ENCODE measurements around the gene ARHGAP32.

DNA sequence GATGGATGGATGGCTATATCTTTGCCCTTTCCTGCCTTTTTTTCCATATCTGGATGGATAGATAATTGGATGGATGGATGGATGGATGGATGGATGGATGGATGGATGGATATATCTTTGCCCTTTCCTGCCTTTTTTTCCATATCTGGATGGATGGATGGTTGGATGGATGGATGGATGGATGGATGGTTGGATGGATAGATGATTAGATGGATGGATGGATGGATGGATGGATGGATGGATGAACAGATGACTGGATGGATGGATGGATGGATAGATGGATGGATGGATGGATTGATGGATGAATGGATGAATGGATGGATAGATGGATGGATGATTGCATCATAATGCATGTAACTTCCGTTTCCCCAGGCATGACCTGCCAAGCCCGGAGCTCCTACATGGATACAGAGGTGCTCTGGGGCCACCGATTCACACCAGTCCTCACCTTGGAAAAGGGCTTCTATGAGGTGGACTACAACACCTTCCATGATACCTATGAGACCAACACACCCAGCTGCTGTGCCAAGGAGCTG lies 276.0 kb downstream of the ARHGAP32 start:
- TF ChIP-seq, protein P1, sequence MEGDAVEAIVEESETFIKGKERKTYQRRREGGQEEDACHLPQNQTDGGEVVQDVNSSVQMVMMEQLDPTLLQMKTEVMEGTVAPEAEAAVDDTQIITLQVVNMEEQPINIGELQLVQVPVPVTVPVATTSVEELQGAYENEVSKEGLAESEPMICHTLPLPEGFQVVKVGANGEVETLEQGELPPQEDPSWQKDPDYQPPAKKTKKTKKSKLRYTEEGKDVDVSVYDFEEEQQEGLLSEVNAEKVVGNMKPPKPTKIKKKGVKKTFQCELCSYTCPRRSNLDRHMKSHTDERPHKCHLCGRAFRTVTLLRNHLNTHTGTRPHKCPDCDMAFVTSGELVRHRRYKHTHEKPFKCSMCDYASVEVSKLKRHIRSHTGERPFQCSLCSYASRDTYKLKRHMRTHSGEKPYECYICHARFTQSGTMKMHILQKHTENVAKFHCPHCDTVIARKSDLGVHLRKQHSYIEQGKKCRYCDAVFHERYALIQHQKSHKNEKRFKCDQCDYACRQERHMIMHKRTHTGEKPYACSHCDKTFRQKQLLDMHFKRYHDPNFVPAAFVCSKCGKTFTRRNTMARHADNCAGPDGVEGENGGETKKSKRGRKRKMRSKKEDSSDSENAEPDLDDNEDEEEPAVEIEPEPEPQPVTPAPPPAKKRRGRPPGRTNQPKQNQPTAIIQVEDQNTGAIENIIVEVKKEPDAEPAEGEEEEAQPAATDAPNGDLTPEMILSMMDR (IDR thresholded peaks at IDR 0.05; ENCODE audit: low read depth, low read length, poor library complexity, severe bottlenecking), result no peak
- no peak for TF ChIP-seq EZH2phosphoT487 (IDR thresholded peaks at IDR 0.05; ENCODE audit: borderline replicate concordance, low read length)

All from DOHH2 (cell line).